ENCODE data around the gene COL13A1.

- TF ChIP-seq EZH2 (IDR thresholded peaks at IDR 0.05; ENCODE audit: low read depth, unreplicated experiment) = no peak
- TF ChIP-seq, protein P1, sequence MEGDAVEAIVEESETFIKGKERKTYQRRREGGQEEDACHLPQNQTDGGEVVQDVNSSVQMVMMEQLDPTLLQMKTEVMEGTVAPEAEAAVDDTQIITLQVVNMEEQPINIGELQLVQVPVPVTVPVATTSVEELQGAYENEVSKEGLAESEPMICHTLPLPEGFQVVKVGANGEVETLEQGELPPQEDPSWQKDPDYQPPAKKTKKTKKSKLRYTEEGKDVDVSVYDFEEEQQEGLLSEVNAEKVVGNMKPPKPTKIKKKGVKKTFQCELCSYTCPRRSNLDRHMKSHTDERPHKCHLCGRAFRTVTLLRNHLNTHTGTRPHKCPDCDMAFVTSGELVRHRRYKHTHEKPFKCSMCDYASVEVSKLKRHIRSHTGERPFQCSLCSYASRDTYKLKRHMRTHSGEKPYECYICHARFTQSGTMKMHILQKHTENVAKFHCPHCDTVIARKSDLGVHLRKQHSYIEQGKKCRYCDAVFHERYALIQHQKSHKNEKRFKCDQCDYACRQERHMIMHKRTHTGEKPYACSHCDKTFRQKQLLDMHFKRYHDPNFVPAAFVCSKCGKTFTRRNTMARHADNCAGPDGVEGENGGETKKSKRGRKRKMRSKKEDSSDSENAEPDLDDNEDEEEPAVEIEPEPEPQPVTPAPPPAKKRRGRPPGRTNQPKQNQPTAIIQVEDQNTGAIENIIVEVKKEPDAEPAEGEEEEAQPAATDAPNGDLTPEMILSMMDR (conservative IDR thresholded peaks at IDR 0.05; ENCODE audit: low read depth in 2 of 2) = no peak
- no peak for TF ChIP-seq ETS1 (IDR thresholded peaks at IDR 0.05)
- TF ChIP-seq JUNB (IDR thresholded peaks at IDR 0.05; ENCODE audit: unreplicated experiment) = no peak
- no peak for TF ChIP-seq EZH2phosphoT487 (IDR thresholded peaks at IDR 0.05; ENCODE audit: unreplicated experiment)
- TF ChIP-seq POLR2AphosphoS5 (IDR thresholded peaks at IDR 0.05; ENCODE audit: low read depth) = no peak
Measured at GRCh38 chr10:69850440-69850839, 48.7 kb downstream of the COL13A1 start.
